Measurements from ENCODE around the gene KDM2B. TPM values are rescaled to one million over a fixed set of nuclear protein-coding genes. Genes with fewer than 3 reads are reported as not detected.

The KDM2B gene
- total and polyA plus RNA-seq, 2 donors (not counting 3 experiments of a cell fraction or from before 2014, with no cell fraction given), result 26.8 to 37.3 TPM

DNA sequence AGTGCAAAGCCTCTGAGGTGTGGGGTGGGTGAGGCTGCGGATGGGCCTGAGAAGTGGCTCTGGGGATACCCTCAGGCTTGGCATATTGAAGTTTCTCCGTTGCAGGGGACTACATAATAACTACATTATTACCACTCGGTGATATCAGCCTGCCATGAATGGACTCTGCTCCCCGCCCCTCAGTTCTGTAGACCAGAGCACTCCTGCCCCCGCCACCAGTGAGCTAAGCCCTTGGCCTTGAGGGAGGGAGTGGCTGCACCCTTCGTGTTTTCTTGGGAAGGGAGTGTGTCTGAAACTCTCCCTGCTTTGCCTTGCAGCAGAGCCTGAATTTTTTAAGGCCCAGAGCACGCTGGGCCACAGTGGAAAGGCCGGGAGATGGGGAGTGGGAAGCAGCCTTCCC, 47.2 kb upstream of the KDM2B start:
- no peak overlapping the region for H2AFZ ChIP-seq (ENCODE audit: low read depth, low read length)
- no peaks in the 10 kb centered on the region for H3K9me1 ChIP-seq (replicated peaks; ENCODE audit: control insufficient read depth, extremely low read depth, insufficient read depth, low read length)
- peak overlapping the region; percentile 67 for H3K27ac ChIP-seq (ENCODE audit: insufficient read depth, low read depth, low read length)
- no peaks in the 10 kb centered on the region for H3K27me3 ChIP-seq (ENCODE audit: control insufficient read depth in 2 of 2, insufficient read depth in 2 of 2, low read length in 2 of 2)
- BruUV-seq (replicated peaks), result no TSS peak
- DNase-seq (ENCODE audit: low read depth, low spot score) (no peak), FAIRE-seq (peak; percentile 82)
- no peaks in the 10 kb centered on the region for H4K20me1 ChIP-seq (replicated peaks; ENCODE audit: control insufficient read depth, extremely low read depth, insufficient read depth, low read length)
- H3K4me3 ChIP-seq (replicated peaks in 1 of 3; ENCODE audit: insufficient read depth in 1 of 3, low read depth in 1 of 3, low read length in 3 of 3), result peak overlapping the region in 2 of 3 experiments; percentile 42 to 67
- peak overlapping the region; percentile 62 for H3K4me2 ChIP-seq (ENCODE audit: insufficient read depth, low read length)
- peak overlapping the region; percentile 42 for H3K9ac ChIP-seq (replicated peaks; ENCODE audit: extremely low read depth, insufficient read depth, low read length)
- no peaks in the 10 kb centered on the region for H3K36me3 ChIP-seq (ENCODE audit: control insufficient read depth in 2 of 2, extremely low read depth in 1 of 2, insufficient read depth in 2 of 2, low read length in 2 of 2)
- intact Hi-C loops (cut with micrococcal nuclease), result loop anchor here (5.0 kb wide), 1 partner anchor 169 kb away; no protein-coding TSS in a partner anchor
- H3K4me1 ChIP-seq (ENCODE audit: control insufficient read depth, extremely low read depth, insufficient read depth, low read length), result peaks cover 50% of the 10 kb centered on the region
- CTCF ChIA-PET, result interaction anchor here (0.9 to 6.4 kb wide), 7 partner anchors 8 to 166 kb away, joined by 3 to 108 read pairs (median 13); partner anchors contain the start of genes MORN3 and RHOF
- POLR2A ChIA-PET, result no interaction called here
- H3K9me3 ChIP-seq (replicated peaks; ENCODE audit: control insufficient read depth, insufficient read depth, low read length), result no peaks in the 10 kb centered on the region
- TF ChIP-seq GATA2 (IDR thresholded peaks at IDR 0.05; ENCODE audit: insufficient read depth, insufficient read length, low read depth, low read length) (no peak), POLR2AphosphoS5 (IDR thresholded peaks at IDR 0.05; ENCODE audit: insufficient read depth, low read depth, low read length) (no peak), MYC (IDR thresholded peaks at IDR 0.05; ENCODE audit: low read depth, low read length) (no peak), JUN (IDR thresholded peaks at IDR 0.05; ENCODE audit: borderline replicate concordance, insufficient read depth, insufficient read length, low read depth) (no peak), POLR2A (IDR thresholded peaks at IDR 0.05; ENCODE audit: low read depth, low read length) (no peak), FOS (IDR thresholded peaks at IDR 0.05; ENCODE audit: borderline replicate concordance, insufficient read depth, low read length) (no peak)
- TF ChIP-seq, protein P1, sequence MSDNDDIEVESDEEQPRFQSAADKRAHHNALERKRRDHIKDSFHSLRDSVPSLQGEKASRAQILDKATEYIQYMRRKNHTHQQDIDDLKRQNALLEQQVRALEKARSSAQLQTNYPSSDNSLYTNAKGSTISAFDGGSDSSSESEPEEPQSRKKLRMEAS (IDR thresholded peaks at IDR 0.05; ENCODE audit: insufficient read depth, insufficient read length), result no peak
- TF ChIP-seq, protein P2, sequence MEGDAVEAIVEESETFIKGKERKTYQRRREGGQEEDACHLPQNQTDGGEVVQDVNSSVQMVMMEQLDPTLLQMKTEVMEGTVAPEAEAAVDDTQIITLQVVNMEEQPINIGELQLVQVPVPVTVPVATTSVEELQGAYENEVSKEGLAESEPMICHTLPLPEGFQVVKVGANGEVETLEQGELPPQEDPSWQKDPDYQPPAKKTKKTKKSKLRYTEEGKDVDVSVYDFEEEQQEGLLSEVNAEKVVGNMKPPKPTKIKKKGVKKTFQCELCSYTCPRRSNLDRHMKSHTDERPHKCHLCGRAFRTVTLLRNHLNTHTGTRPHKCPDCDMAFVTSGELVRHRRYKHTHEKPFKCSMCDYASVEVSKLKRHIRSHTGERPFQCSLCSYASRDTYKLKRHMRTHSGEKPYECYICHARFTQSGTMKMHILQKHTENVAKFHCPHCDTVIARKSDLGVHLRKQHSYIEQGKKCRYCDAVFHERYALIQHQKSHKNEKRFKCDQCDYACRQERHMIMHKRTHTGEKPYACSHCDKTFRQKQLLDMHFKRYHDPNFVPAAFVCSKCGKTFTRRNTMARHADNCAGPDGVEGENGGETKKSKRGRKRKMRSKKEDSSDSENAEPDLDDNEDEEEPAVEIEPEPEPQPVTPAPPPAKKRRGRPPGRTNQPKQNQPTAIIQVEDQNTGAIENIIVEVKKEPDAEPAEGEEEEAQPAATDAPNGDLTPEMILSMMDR (IDR thresholded peaks at IDR 0.05; ENCODE audit: extremely low read depth in 1 of 2, insufficient read depth in 1 of 2, low read depth in 1 of 2, low read length in 2 of 2), result no peak
- dilution Hi-C loops (cut with MboI; ENCODE audit: extremely low pct_ligation_motif_present, low sequenced_read_pairs), result no loop called here
- peaks cover 41% of the 10 kb centered on the region for H3K79me2 ChIP-seq (ENCODE audit: control insufficient read depth, insufficient read depth, low read length)
